22Rv1 (cell line): Measurements from ENCODE around the gene GAS7.

ENCODE experiments used
- CTCF ChIP-seq: fragments of 450-650 bp; IDR thresholded peaks from 2 replicates; pipeline ENCODE4 v1.5.1; 2017; ENCODE audit warnings: mild to moderate bottlenecking
- ZFX ChIP-seq: fragments of 450-650 bp; IDR thresholded peaks from 2 replicates; pipeline ENCODE4 v1.6.1; 2017; ENCODE audit warnings: antibody characterized with exemption, borderline replicate concordance

GRCh38 chr17:9895923-9896322, 302.5 kb downstream of the GAS7 start:
- no peak for TF ChIP-seq CTCF
- TF ChIP-seq ZFX: no peak
